HG03064 (cell line): ENCODE measurements around the gene FIBCD1.
"Not testable (repeated sequence)": the region's sequence is repeated elsewhere in the genome, so short reads cannot be mapped to it uniquely, and the experiment has no call there.

Experiments used
- ATAC-seq: cut with Tn5 transposase; IDR thresholded peaks from one replicate; pipeline ENCODE4 v1.9.1; 2021; ENCODE audit warnings: low read depth; ENCODE audit not compliant: unreplicated experiment

Gene FIBCD1

GRCh38 chr9:130955947-130956621, 17.0 kb upstream of the FIBCD1 start:
- ATAC-seq, result no peak

- not testable (repeated sequence) for ATAC-seq
Measured at GRCh38 chr9:130954925-130955324, 15.9 kb upstream of the FIBCD1 start.

GRCh38 chr9:130954317-130954716, 15.3 kb upstream of the FIBCD1 start:
- ATAC-seq, result no peak

- ATAC-seq, result no peak
Measured at GRCh38 chr9:130952065-130952762, 13.2 kb upstream of the FIBCD1 start.

GRCh38 chr9:130950039-130950311, 10.9 kb upstream of the FIBCD1 start:
- ATAC-seq, result no peak

- ATAC-seq, result no peak
Measured at GRCh38 chr9:130949188-130950038, 10.4 kb upstream of the FIBCD1 start.

GRCh38 chr9:130948266-130948665, 9.2 kb upstream of the FIBCD1 start:
- no peak for ATAC-seq

GRCh38 chr9:130947618-130948140, 8.6 kb upstream of the FIBCD1 start:
- ATAC-seq, result no peak

GRCh38 chr9:130946766-130947617, 7.9 kb upstream of the FIBCD1 start:
- ATAC-seq, result no peak

GRCh38 chr9:130945173-130945572, 6.1 kb upstream of the FIBCD1 start:
- no peak for ATAC-seq

- ATAC-seq, result no peak
Measured at GRCh38 chr9:130944510-130945058, 5.5 kb upstream of the FIBCD1 start.

GRCh38 chr9:130943777-130944176, 4.7 kb upstream of the FIBCD1 start:
- no peak for ATAC-seq

GRCh38 chr9:130943221-130943620, 4.2 kb upstream of the FIBCD1 start:
- no peak for ATAC-seq

- ATAC-seq, result no peak
Measured at GRCh38 chr9:130942679-130943078, 3.6 kb upstream of the FIBCD1 start.

GRCh38 chr9:130942084-130942483, 3.0 kb upstream of the FIBCD1 start:
- no peak for ATAC-seq

GRCh38 chr9:130940693-130941576, 1.9 kb upstream of the FIBCD1 start:
- peak; percentile 54 for ATAC-seq

- no peak for ATAC-seq
Measured at GRCh38 chr9:130940027-130940549, 1.0 kb upstream of the FIBCD1 start.

- no peak for ATAC-seq
Measured at GRCh38 chr9:130939405-130940026, 469 bp upstream of the FIBCD1 start.
